T-helper 1 cell treated with Interleukin-12 subunit alpha and Interleukin-12 subunit beta and Interleukin-4 antibody, amounts not matched to agents 30 μg/mL and 1 μg/mL, for 36 hours (primary cell): ENCODE data around the gene UPF2.
"Not testable (repeated sequence)": the region's sequence is repeated elsewhere in the genome, so short reads cannot be mapped to it uniquely, and the experiment has no call there.

Experiments
- H3K27ac Mint-ChIP-seq: one replicate; pipeline ENCODE4 v1.8.0; 2021; ENCODE audit warnings: mild to moderate bottlenecking, mixed read lengths
- H3K27me3 Mint-ChIP-seq: one replicate; pipeline ENCODE4 v1.8.0; 2021; ENCODE audit warnings: low read depth, mixed read lengths
- H3K36me3 Mint-ChIP-seq: one replicate; pipeline ENCODE4 v1.8.0; 2021; ENCODE audit warnings: low read depth, mixed read lengths
- H3K4me1 Mint-ChIP-seq: one replicate; pipeline ENCODE4 v1.8.0; 2021; ENCODE audit warnings: low read depth, mixed read lengths
- H3K4me3 Mint-ChIP-seq: one replicate; pipeline ENCODE4 v1.8.0; 2021; ENCODE audit warnings: mild to moderate bottlenecking, moderate library complexity, mixed read lengths
- H3K9me3 Mint-ChIP-seq: one replicate; pipeline ENCODE4 v1.8.0; 2021; ENCODE audit warnings: mixed read lengths

Gene UPF2

GRCh38 chr10:11896549-11897200 lies 145.9 kb downstream of the UPF2 start:
- Mint-ChIP-seq H3K36me3 (no peaks in the 10 kb centered on the region), H3K27me3 (no peaks in the 10 kb centered on the region), H3K9me3 (no peaks in the 10 kb centered on the region), H3K27ac (no peak overlapping the region), H3K4me1 (no peaks in the 10 kb centered on the region), H3K4me3 (no peak overlapping the region)

GRCh38 chr10:11895598-11895997 lies 147.0 kb downstream of the UPF2 start:
- Mint-ChIP-seq H3K27me3 (no peaks in the 10 kb centered on the region), H3K27ac (no peak overlapping the region), H3K4me1 (no peaks in the 10 kb centered on the region)

DNA sequence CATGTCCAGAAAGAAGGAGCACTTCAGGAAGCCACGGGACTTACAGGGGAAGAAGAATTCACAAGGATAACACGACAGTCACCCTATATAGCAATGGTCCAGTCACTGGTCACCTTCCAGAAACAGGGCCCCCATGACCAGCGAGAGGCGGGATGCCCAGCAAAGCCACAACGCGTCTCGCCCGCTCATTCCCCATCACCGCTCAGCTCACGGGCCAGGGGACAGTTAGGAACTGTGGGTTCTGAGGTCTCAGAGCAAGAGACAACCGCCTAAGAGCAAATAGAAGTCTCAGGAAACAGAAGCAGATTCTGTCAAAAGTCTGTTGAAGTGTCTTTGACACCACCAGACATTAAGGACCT lies 147.5 kb downstream of the UPF2 start:
- no peak overlapping the region for H3K27ac Mint-ChIP-seq
- H3K27me3 Mint-ChIP-seq: no peaks in the 10 kb centered on the region
- H3K4me1 Mint-ChIP-seq: no peaks in the 10 kb centered on the region
- no peaks in the 10 kb centered on the region for H3K36me3 Mint-ChIP-seq
- H3K4me3 Mint-ChIP-seq: no peak overlapping the region
- H3K9me3 Mint-ChIP-seq: no peaks in the 10 kb centered on the region

More at GRCh38 chr10:11895598-11895997, 147.0 kb downstream of the UPF2 start:
- H3K9me3 Mint-ChIP-seq: no peaks in the 10 kb centered on the region
- no peaks in the 10 kb centered on the region for H3K36me3 Mint-ChIP-seq
- H3K4me3 Mint-ChIP-seq: no peak overlapping the region

GRCh38 chr10:11894381-11895107 lies 148.1 kb downstream of the UPF2 start:
- H3K9me3 Mint-ChIP-seq: no peaks in the 10 kb centered on the region
- H3K27me3 Mint-ChIP-seq: no peaks in the 10 kb centered on the region
- no peaks in the 10 kb centered on the region for H3K4me1 Mint-ChIP-seq
- H3K4me3 Mint-ChIP-seq: no peak overlapping the region
- H3K27ac Mint-ChIP-seq: no peak overlapping the region
- no peaks in the 10 kb centered on the region for H3K36me3 Mint-ChIP-seq

- no peaks in the 10 kb centered on the region for H3K27me3 Mint-ChIP-seq
- H3K9me3 Mint-ChIP-seq: no peaks in the 10 kb centered on the region
- H3K27ac Mint-ChIP-seq: no peak overlapping the region
Observed at GRCh38 chr10:11893749-11894278, 148.8 kb downstream of the UPF2 start.

DNA sequence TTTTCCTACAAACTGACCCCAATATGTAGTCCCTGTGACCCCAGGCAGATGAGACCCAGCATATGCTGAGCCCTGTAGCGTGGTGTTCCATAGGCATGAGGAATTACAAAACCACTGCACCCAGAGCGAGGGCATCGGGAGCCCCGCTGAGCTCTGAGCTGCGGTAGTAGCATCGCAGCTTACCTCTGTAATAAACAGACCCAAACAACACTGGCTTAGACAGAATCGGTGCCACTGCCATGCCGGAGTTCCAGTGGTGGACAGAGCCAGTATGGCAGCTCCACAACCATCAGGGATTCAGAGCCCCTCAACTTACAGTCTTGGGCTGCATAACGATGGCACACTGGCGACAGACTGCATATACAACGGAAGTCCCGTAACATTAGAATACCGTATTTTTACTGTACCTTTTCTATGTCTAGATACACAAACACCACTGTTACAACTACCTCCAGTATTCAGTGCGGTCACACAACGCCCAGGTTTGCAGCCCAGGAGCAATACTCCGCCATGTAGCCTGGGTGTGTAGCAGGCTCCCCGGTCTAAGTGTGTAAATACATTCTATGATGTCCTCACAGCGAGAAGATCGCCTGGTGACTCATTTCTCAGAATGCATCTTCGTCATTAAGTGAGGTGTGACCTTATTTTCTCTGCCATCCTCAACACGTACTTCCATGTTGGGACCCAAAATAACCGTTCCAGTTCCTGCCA lies 150.7 kb downstream of the UPF2 start:
- H3K27me3 Mint-ChIP-seq: no peaks in the 10 kb centered on the region
- no peak overlapping the region for H3K4me3 Mint-ChIP-seq
- H3K27ac Mint-ChIP-seq: no peak overlapping the region
- no peaks in the 10 kb centered on the region for H3K36me3 Mint-ChIP-seq
- no peaks in the 10 kb centered on the region for H3K9me3 Mint-ChIP-seq
- no peaks in the 10 kb centered on the region for H3K4me1 Mint-ChIP-seq

More at GRCh38 chr10:11893749-11894278, 148.8 kb downstream of the UPF2 start:
- Mint-ChIP-seq H3K4me3 (no peak overlapping the region), H3K4me1 (no peaks in the 10 kb centered on the region), H3K36me3 (no peaks in the 10 kb centered on the region)

GRCh38 chr10:11889263-11889662 lies 153.3 kb downstream of the UPF2 start:
- not testable (repeated sequence) for H3K9me3 Mint-ChIP-seq, H3K27ac Mint-ChIP-seq, H3K4me3 Mint-ChIP-seq, H3K36me3 Mint-ChIP-seq, H3K27me3 Mint-ChIP-seq, H3K4me1 Mint-ChIP-seq

GRCh38 chr10:11887381-11888227 lies 155.0 kb downstream of the UPF2 start:
- Mint-ChIP-seq H3K9me3 (no peaks in the 10 kb centered on the region), H3K4me3 (no peak overlapping the region)

GRCh38 chr10:11886851-11887250 lies 155.8 kb downstream of the UPF2 start:
- Mint-ChIP-seq H3K27me3 (peaks cover 5% of the 10 kb centered on the region), H3K4me1 (peaks cover 2% of the 10 kb centered on the region), H3K4me3 (no peak overlapping the region), H3K9me3 (no peaks in the 10 kb centered on the region), H3K27ac (no peak overlapping the region), H3K36me3 (no peaks in the 10 kb centered on the region)

More at GRCh38 chr10:11887381-11888227, 155.0 kb downstream of the UPF2 start:
- H3K4me1 Mint-ChIP-seq: peaks cover under 1% of the 10 kb centered on the region
- peaks cover 3% of the 10 kb centered on the region for H3K27me3 Mint-ChIP-seq
- H3K27ac Mint-ChIP-seq: no peak overlapping the region
- H3K36me3 Mint-ChIP-seq: no peaks in the 10 kb centered on the region

DNA sequence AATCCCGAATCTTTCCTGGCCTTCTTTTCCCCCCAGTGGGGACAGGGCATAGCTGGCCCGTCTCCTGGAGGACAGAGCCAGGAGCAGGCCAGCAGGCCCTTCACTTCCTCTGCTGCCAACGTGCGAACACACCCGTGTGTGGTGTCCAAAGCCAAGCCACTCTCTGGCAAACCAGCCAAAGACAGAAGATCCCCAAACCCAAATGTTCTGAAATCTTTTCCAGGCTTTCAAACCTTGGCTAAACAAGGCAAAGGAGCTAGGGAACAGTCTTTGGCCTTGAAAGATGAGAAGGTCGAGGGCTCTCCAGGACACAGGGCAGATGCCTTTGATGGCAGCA lies 156.5 kb downstream of the UPF2 start:
- no peaks in the 10 kb centered on the region for H3K36me3 Mint-ChIP-seq
- H3K27ac Mint-ChIP-seq: no peak overlapping the region
- H3K27me3 Mint-ChIP-seq: peaks cover 5% of the 10 kb centered on the region
- no peaks in the 10 kb centered on the region for H3K9me3 Mint-ChIP-seq
- H3K4me1 Mint-ChIP-seq: peaks cover 2% of the 10 kb centered on the region
- no peak overlapping the region for H3K4me3 Mint-ChIP-seq

DNA sequence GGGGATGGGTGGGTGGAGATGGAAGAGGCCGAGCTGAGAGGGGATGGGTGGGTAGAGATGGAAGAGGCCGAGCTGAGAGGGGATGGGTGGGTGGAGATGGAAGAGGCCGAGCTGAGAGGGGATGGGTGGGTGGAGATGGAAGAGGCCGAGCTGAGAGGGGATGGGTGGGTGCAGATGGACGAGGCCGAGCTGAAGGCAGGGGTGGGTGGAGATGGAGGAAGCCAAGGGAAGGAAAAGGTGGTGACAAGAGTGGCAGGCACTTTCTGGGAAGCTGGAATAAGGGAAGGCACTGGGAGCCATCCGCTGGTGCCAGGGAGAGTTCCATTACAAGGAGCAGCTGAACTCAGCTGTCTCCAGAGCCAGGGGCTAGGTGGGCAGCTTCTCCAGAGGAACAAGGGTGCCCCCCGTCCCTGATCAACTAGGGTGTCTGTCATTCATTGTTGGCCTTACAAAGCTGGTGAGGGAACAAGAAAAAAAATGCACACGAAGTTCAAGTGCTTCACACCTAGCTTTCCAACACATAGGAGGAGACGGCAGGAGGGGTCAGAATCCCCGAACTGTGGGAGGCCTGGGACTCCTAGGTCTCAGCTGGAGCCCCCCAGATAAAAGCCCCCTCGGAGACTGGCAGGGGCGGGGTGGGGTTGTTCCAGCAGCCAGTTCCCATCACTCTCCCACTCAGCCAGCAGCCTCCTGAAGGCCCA lies 157.0 kb downstream of the UPF2 start:
- Mint-ChIP-seq H3K36me3 (no peaks in the 10 kb centered on the region), H3K27me3 (peaks cover 5% of the 10 kb centered on the region), H3K4me1 (peaks cover 2% of the 10 kb centered on the region), H3K9me3 (no peaks in the 10 kb centered on the region), H3K27ac (no peak overlapping the region), H3K4me3 (no peak overlapping the region)

DNA sequence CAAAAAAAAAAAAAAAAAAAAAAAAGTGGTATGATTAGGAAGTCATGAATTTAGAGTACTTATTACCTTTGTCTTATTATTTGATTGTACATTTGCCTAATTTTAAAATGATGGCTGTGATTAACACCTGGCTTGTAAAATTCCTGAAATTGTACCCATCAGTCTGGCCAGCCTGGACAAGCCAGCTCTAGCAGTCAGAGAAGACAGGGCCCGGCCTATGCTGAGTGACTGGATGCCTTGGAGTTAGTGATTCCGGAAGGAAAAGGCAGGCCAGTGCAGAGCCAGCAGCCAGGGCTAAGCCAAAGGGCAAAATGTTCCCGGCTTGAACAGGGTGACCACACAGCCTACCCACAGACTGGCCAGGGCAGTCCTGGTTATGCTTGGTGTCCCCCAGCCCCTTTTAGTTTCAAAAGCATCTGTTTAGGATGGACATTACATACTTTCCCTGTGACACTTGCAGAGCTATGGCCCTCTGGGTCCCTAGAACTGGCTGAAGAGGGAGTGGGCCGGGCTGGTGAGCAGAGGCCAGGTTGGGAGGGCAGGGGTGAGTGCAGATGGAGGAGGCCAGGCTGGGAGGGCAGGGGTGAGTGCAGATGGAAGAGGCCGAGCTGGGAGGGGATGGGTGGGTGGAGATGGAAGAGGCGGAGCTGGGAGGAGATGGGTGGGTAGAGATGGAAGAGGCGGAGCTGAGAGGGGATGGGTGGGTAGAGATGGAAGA lies 157.7 kb downstream of the UPF2 start:
- Mint-ChIP-seq H3K4me3 (no peak overlapping the region), H3K4me1 (peaks cover 2% of the 10 kb centered on the region), H3K36me3 (no peaks in the 10 kb centered on the region), H3K27me3 (peaks cover 5% of the 10 kb centered on the region), H3K27ac (no peak overlapping the region), H3K9me3 (no peaks in the 10 kb centered on the region)

DNA sequence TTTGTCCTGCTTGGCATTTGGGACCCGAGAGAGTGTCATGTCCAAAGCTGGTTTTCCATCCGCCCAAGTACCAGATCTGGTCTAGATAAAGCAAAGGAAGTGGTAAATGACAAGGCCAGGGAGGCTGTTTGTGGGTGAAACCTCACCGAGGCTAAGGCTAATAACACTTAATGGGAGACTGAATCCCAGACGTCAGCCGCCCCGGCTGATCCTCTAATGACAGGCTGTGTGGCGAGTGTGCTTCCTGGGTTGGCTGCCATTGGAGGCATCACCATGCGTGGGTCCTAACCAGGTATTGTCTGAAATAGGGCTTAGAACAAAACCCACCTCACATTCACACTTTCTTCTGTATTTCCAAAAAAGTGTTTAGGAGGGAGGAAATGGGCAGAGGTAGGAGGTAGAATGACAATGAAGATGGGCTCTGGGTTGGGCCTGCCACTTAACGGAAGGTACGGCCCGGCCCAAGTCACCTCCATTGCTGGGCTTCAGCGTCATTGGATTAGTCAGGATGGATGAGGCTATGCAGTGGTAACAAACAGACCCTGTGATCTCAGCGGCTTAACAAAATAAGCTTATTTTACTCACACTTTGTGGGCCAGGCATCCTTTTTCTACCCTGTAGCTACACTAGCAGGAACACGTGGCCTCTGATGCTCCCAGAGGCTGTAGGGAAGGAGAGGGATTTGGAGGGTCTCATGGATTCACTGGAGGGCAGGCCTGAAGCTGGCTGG lies 159.8 kb downstream of the UPF2 start:
- Mint-ChIP-seq H3K4me3 (no peak overlapping the region), H3K4me1 (peaks cover 2% of the 10 kb centered on the region), H3K27ac (no peak overlapping the region)

More for the DNA sequence above, 159.8 kb downstream of the UPF2 start:
- no peaks in the 10 kb centered on the region for H3K36me3 Mint-ChIP-seq
- H3K27me3 Mint-ChIP-seq: peaks cover 5% of the 10 kb centered on the region
- no peaks in the 10 kb centered on the region for H3K9me3 Mint-ChIP-seq
